Measurements from ENCODE around the gene TALDO1.

The TALDO1 gene

DNA sequence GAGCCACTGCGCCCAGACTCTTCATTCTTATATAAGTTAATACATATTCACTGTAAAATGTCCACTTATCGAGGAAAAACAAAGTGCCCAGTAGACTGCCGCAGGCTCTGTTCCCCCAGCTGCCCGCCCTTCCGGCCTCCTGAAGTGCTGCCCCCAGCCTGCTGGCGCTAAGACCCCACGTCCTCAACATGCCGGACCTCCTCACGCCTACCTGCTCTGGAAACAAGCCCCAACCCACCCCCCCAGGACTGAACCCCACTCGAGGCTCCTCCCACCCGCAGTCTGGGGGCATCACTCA, 28.9 kb downstream of the TALDO1 start:
- intact Hi-C loops (cut with DNase I; ENCODE audit: low total_unique reads): no loop called here
- no peak for DNase-seq
- Histone ChIP-seq H3K27ac (peak overlapping the region in 1 of 2 donors; percentile 90), H3K4me1 (peaks cover 0 to 49% (median 30%) of the 10 kb centered on the region in 4 donors), H3K36me3 (peaks cover 0 to 42% (median 18%) of the 10 kb centered on the region in 3 donors), H3K9me3 (no peaks in the 10 kb centered on the region), H3K4me3 (peak overlapping the region; percentile 83 to 89), H3K27me3 (no peaks in the 10 kb centered on the region)
- TF ChIP-seq, protein P1, sequence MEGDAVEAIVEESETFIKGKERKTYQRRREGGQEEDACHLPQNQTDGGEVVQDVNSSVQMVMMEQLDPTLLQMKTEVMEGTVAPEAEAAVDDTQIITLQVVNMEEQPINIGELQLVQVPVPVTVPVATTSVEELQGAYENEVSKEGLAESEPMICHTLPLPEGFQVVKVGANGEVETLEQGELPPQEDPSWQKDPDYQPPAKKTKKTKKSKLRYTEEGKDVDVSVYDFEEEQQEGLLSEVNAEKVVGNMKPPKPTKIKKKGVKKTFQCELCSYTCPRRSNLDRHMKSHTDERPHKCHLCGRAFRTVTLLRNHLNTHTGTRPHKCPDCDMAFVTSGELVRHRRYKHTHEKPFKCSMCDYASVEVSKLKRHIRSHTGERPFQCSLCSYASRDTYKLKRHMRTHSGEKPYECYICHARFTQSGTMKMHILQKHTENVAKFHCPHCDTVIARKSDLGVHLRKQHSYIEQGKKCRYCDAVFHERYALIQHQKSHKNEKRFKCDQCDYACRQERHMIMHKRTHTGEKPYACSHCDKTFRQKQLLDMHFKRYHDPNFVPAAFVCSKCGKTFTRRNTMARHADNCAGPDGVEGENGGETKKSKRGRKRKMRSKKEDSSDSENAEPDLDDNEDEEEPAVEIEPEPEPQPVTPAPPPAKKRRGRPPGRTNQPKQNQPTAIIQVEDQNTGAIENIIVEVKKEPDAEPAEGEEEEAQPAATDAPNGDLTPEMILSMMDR (IDR thresholded peaks at IDR 0.05): no peak

DNA sequence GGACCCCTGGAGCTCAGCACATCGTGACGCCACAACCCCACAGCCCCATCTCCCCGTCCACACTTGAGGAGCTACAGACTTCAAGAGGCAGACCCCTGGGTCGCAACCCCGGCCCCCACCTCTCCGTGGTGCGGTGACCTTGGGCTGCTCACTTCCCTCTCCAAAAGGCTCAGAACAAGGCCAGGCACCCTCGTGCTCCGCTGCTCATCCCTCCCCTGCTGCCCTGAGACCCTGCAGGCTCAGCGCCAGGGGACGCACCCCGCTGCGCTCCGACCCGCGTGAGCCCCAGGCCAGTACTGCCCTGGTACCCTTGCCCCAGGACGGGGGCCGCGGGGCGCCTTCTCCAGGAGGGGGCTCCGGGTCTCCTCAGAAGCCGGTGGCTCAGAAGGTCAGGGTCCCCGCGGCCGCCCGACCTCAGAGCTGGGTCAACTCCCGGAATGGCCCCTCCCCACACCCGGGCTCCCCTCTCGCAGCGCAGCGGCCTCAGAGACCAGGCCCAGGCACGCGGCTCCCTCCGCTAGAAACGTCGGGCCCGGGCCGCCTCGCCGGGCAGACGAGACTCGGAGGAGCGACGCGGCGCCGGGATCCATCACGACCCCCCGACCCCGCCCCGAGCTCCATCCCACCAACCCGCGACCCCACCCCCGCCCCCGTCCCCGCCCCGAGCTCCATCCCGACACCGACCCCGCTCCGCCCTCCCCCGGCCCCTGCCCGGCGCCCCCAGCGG, 29.5 kb downstream of the TALDO1 start:
- Histone ChIP-seq H3K27ac (peak overlapping the region; percentile 84 to 90), H3K36me3 (peaks cover 0 to 37% (median 13%) of the 10 kb centered on the region in 3 donors), H3K4me1 (peaks cover 0 to 49% (median 30%) of the 10 kb centered on the region in 4 donors), H3K9me3 (no peaks in the 10 kb centered on the region), H3K4me3 (peak overlapping the region; percentile 83 to 89), H3K27me3 (no peaks in the 10 kb centered on the region)
- DNase-seq: peak in 1 of 2 donors; percentile 70
- intact Hi-C loops (cut with DNase I; ENCODE audit: low total_unique reads): no loop called here
- TF ChIP-seq, protein P1 (IDR thresholded peaks at IDR 0.05): no peak

DNA sequence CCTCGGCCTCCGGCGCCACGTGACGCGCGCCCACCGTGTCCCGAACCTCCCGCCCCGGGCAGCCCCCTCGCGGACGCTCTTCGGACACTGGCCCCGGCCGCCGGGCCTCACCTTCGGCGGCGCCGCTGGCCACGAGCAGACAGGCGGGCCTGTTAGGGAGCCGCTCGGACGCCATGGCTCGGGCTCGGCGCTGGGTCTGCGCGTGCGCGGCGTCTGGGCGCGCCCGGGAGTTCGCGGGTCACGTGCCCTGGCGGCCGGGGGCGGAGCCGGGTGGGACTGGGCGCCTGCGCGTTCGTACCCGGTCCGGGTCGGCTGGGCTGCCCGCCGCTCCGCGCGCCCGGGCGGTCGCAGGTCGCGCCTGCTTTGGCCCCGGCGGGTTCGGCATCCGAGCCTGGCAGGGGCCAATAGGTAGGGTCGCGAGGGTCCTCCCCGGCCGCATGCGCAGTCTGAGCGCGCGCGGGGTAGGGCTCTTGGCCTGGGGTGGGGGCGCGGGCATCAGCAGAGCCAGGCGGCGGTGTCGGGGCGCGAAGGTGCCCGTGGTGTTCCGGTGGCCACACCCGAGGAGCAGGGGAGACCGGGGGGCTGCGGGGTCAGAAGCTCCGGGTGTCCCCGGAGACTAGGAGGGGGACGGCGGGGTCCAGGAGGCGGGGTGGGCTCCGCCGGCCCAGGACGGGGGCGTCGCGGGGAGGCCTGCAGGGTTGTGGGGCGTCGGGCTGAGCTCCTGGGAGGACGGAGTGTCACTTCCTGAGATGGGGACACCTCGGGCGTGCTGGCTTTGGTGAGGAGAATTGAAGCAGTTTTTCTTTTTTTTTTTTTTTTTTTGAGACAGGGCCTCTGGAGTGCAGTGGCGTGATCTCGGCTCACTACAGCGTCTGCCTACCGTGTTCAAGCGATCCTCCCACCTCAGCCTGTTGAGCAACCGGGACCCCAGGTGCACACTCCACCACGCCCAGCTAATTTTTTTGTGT, 30.3 kb downstream of the TALDO1 start, which contains the start of gene GATD1:
GATD1 (minus strand) TSS at position 200 of the 968 bp plus-strand sequence; CDS start at position 175, 25 bp downstream.
- intact Hi-C loops (cut with DNase I; ENCODE audit: low total_unique reads): no loop called here
- H3K27me3 ChIP-seq: no peaks in the 10 kb centered on the region
- TF ChIP-seq, protein P1 (IDR thresholded peaks at IDR 0.05): no peak
- peaks cover 0 to 46% (median 30%) of the 10 kb centered on the region in 4 donors for H3K4me1 ChIP-seq
- peaks cover 0 to 29% (median 4%) of the 10 kb centered on the region in 3 donors for H3K36me3 ChIP-seq
- H3K9me3 ChIP-seq: no peaks in the 10 kb centered on the region
- DNase-seq: peak; percentile 85 to 94
- H3K4me3 ChIP-seq: peak within 1 kb of the TSS; percentile 83 to 89
- H3K27ac ChIP-seq: peak within 1 kb of the TSS; percentile 84 to 90

DNA sequence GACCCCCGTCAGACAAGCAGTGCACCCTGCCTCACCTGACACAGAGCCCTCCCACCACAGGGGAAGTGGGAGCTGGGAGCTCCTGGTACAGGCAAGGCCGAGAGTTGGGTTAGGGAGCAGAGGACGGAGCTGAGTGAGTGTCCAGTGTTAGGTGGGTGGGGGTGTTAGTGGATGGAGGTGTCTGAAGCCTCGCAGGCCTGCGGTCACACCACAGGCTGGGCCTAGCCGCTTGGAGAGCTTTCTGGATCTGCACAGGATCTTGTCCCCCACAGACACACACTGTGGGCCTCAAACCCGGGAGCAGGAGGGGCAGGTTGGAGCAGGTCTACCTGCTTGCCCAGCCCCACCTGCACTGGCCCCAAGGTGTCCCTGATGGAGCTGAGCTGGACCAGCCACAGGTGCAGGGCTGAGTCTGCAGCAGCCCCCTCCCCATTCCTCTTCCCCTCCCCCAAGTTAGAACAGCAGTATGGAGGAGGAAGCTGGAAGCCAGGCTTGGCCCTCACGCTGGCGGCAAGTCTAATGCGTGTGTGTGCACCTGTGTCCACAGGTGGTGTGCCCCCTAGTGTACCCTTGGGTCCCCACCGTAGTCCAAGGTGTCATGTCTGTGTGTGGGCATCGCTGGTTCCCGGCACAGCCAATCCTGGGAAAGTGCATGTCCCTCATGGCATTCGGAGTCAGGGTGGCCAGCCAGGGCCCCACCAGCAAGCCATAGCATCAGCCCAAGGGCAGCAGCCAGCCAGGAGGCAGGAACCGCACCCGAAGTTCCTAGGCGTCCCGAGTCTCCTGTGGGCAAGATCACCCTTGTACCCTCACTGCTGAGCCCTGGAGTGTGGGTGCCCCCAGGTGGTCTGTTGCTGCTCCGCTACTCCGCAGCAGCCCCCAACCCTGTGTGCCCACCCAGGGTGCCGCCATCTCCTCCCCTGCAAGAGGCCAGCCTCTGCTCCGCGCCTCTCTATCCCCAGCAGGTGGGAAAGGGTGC, 32.0 kb downstream of the TALDO1 start:
- no peak overlapping the region for H3K4me3 ChIP-seq
- H3K36me3 ChIP-seq: peaks cover 0 to 12% (median 0%) of the 10 kb centered on the region in 3 donors
- no peaks in the 10 kb centered on the region for H3K9me3 ChIP-seq
- DNase-seq: peak in 1 of 2 donors; percentile 65
- peaks cover 0 to 46% (median 33%) of the 10 kb centered on the region in 4 donors for H3K4me1 ChIP-seq
- H3K27me3 ChIP-seq: no peaks in the 10 kb centered on the region
- intact Hi-C loops (cut with DNase I; ENCODE audit: low total_unique reads): no loop called here
- TF ChIP-seq, protein P1 (IDR thresholded peaks at IDR 0.05): no peak
- H3K27ac ChIP-seq: no peak overlapping the region
